K562 (cell line): ENCODE data around the gene CCDC138. TPM values are rescaled to one million over a fixed set of nuclear protein-coding genes. Genes with fewer than 3 reads are reported as not detected.

Experiments used
- ATF4 ChIP-seq: fragments of 450-650 bp; formaldehyde crosslinking; IDR thresholded peaks from 2 replicates; pipeline ENCODE4 v1.4.0; 2022; ENCODE audit warnings: mild to moderate bottlenecking, moderate library complexity
- BHLHE40 ChIP-seq: IDR thresholded peaks from 2 replicates; pipeline ENCODE4 v1.6.1; 2011; ENCODE audit warnings: low read length, improper control_type of control experiment
- C11orf30 ChIP-seq: fragments of 450-650 bp; IDR thresholded peaks from 2 replicates; pipeline ENCODE4 v1.6.1; 2016; ENCODE audit warnings: low read depth, mild to moderate bottlenecking
- CBX2 ChIP-seq: fragments of 200-600 bp; sonication (generic); IDR thresholded peaks from one replicate; pipeline ENCODE4 v1.6.1; 2012; ENCODE audit warnings: mild to moderate bottlenecking, low read length, inconsistent platforms; ENCODE audit not compliant: insufficient read depth, poor library complexity, severe bottlenecking
- CHD1 ChIP-seq: fragments of 200-600 bp; sonication (generic); IDR thresholded peaks from one replicate; pipeline ENCODE4 v1.6.1; 2012; ENCODE audit warnings: mild to moderate bottlenecking, moderate library complexity, low read length, inconsistent platforms
- CSDE1 ChIP-seq, 2 experiments: fragments of 450-650 bp; IDR thresholded peaks; 2 replicates each; pipeline ENCODE4 v1.6.1; 2016; ENCODE audit warnings: mild to moderate bottlenecking in 1 of 2
- DPF2 ChIP-seq: fragments of 450-650 bp; IDR thresholded peaks from 2 replicates; pipeline ENCODE4 v1.6.1; 2016
- EHMT2 ChIP-seq: fragments of 450-650 bp; IDR thresholded peaks from 2 replicates; pipeline ENCODE4 v1.6.1; 2018; ENCODE audit warnings: antibody characterized with exemption
- EP400 ChIP-seq: fragments of 450-650 bp; IDR thresholded peaks from 2 replicates; pipeline ENCODE4 v1.6.1; 2017; ENCODE audit warnings: antibody characterized with exemption, mild to moderate bottlenecking, moderate library complexity
- ETS2 ChIP-seq: IDR thresholded peaks from 2 replicates; pipeline ENCODE4 v1.6.1; 2016; ENCODE audit warnings: borderline replicate concordance, missing genetic modification characterization, mild to moderate bottlenecking, moderate library complexity, missing compliant biosample characterization; ENCODE audit not compliant: poor library complexity, severe bottlenecking
- HNRNPUL1 ChIP-seq: fragments of 200-400 bp; formaldehyde crosslinking; IDR thresholded peaks from 2 replicates; pipeline ENCODE4 v1.6.1; 2017; ENCODE audit warnings: low read length
- KAT7 ChIP-seq: sonication (generic); formaldehyde crosslinking; IDR thresholded peaks from 2 replicates; pipeline ENCODE4 v1.8.0; 2022; ENCODE audit warnings: missing genetic modification reagents, mild to moderate bottlenecking, borderline replicate concordance
- MCM3 ChIP-seq: fragments of 450-650 bp; IDR thresholded peaks from 2 replicates; pipeline ENCODE4 v1.6.1; 2016
- MEF2D ChIP-seq: conservative IDR thresholded peaks from 2 replicates; pipeline ENCODE4 v1.6.1; 2016; ENCODE audit warnings: low read depth, missing genetic modification characterization, missing compliant biosample characterization
- TEAD4 ChIP-seq, 2 experiments: sonication (generic) in 1 of 2; formaldehyde crosslinking in 1 of 2; IDR thresholded peaks; 2 replicates each; pipeline versions ENCODE4 v1.6.1 to v1.8.0; 2012 to 2022; ENCODE audit warnings: borderline replicate concordance in 1 of 2, inconsistent platforms in 1 of 2, low read length in 1 of 2, mild to moderate bottlenecking in 1 of 2, missing genetic modification reagents in 1 of 2
- THRA ChIP-seq: fragments of 450-650 bp; IDR thresholded peaks from 2 replicates; pipeline ENCODE4 v1.6.1; 2017; ENCODE audit warnings: mild to moderate bottlenecking, moderate library complexity
- ZC3H11A ChIP-seq: IDR thresholded peaks from 2 replicates; pipeline ENCODE4 v1.6.1; 2012; ENCODE audit warnings: low read depth, low read length, improper control_type of control experiment
- ZFP91 ChIP-seq: sonication (generic); formaldehyde crosslinking; IDR thresholded peaks from 2 replicates; pipeline ENCODE4 v1.8.0; 2022; ENCODE audit warnings: mild to moderate bottlenecking, missing genetic modification reagents
- ZNF354B ChIP-seq: fragments of 250-450 bp; sonication (Bioruptor Pico); IDR thresholded peaks from 2 replicates; pipeline ENCODE4 v1.4.0; 2020
- ZNF584 ChIP-seq: fragments of 200-800 bp; sonication (Bioruptor generic); IDR thresholded peaks from 2 replicates; pipeline ENCODE4 v1.6.1; 2016; ENCODE audit warnings: low read depth, mild to moderate bottlenecking, missing genetic modification characterization, missing compliant biosample characterization
- ZNF639 ChIP-seq, 2 experiments: fragments of 200-800 bp in 1 of 2; sonication (Bioruptor generic) in 1 of 2; sonication (generic) in 1 of 2; formaldehyde crosslinking in 1 of 2; IDR thresholded peaks in 1 of 2; conservative IDR thresholded peaks in 1 of 2; 2 replicates each; pipeline versions ENCODE4 v1.5.0 to v1.6.1; 2016 to 2020; ENCODE audit warnings: missing compliant biosample characterization in 1 of 2, missing genetic modification characterization in 1 of 2, missing genetic modification reagents in 1 of 2
- polyA plus RNA-seq, 8 experiments: library from polyadenylated mRNA; depleted of rRNA in 4 of 8; stranded (reverse) in 5 of 8; unstranded in 3 of 8; fragments of >200 nt; fragmentation: Nextera tagmentation in 2 of 8; fragmentation: Illumina TruSeq in 1 of 8; extraction: Ambion mirVana in 2 of 8; extraction: Trizol in 1 of 8; gene quantifications; 2 replicates each; pipeline versions ENCODE4 v1.2.1 to v1.2.3, GENCODE V29; 2011 to 2014; ENCODE audit warnings: inconsistent platforms in 1 of 8, missing spikeins in 1 of 8
- total RNA-seq, 7 experiments: library from RNA; depleted of rRNA in 6 of 7; stranded (reverse); fragments of >200 nt in 6 of 7; fragmentation: Illumina TruSeq in 2 of 7; extraction: Trizol in 2 of 7; gene quantifications; 2 replicates each; pipeline versions ENCODE4 v1.2.1 to v1.2.3, GENCODE V29; 2011 to 2021; ENCODE audit warnings: low replicate concordance in 1 of 7

The CCDC138 gene
- total and polyA plus RNA-seq, 9 of the 15 experiments (the other 6 are each of a cell fraction or from before 2014, with no cell fraction given): 17.5 to 44.6 (median 26.7) TPM

GRCh38 chr2:108786354-108787215, at the start of gene CCDC138 (continued):
- no peak for TF ChIP-seq THRA
- no peak for TF ChIP-seq HNRNPUL1
- no peak for TF ChIP-seq ATF4 (CRISPR knock-in tag)
- TF ChIP-seq CBX2: no peak
- TF ChIP-seq ZNF639 (CRISPR knock-in tag; conservative IDR thresholded peaks at IDR 0.05 in 1 of 2, IDR thresholded peaks at IDR 0.05 in 1 of 2): no peak
- no peak for TF ChIP-seq MCM3
- TF ChIP-seq ZFP91 (CRISPR knock-in tag): no peak
- no peak for TF ChIP-seq TEAD4 (IDR thresholded peaks at IDR 0.05; ENCODE audit: low read length)
- no peak for TF ChIP-seq TEAD4 (CRISPR knock-in tag; IDR thresholded peaks at IDR 0.05; ENCODE audit: borderline replicate concordance)
- TF ChIP-seq C11orf30: peak; percentile 56
- TF ChIP-seq DPF2: no peak
- TF ChIP-seq ZC3H11A: no peak
- TF ChIP-seq EP400: peak; percentile 36; the same call in 1 of the 2 replicates
- TF ChIP-seq CHD1: no peak
- TF ChIP-seq CSDE1 (IDR thresholded peaks at IDR 0.05): no peak
- no peak for TF ChIP-seq ETS2 (tag)
- TF ChIP-seq KAT7: no peak
- peak; percentile 63; the same call in 1 of the 2 replicates for TF ChIP-seq BHLHE40
- TF ChIP-seq MEF2D (tag): no peak
- TF ChIP-seq ZNF584 (CRISPR knock-in tag): no peak
- TF ChIP-seq EHMT2: no peak
- TF ChIP-seq ZNF354B (CRISPR knock-in tag): no peak
